Stimulated activated CD8-positive, alpha-beta memory T cell treated with anti-CD3 and anti-CD28 coated beads, Interleukin-4, amount 100 ng/mL, for 4 hours (primary cell): ENCODE results near the gene C2CD3.

Source experiments
- DNase-seq, 2 donors: peaks; one replicate each; pipeline ENCODE4 v3.0.0-alpha.2; 2020; ENCODE audit warnings: low read depth in 2 of 2, low spot score in 1 of 2

Gene C2CD3

GRCh38 chr11:74170694-74171629 is at the start of gene C2CD3, which contains the start of gene PPME1:
Gene C2CD3 (minus strand): TSS chr11:74171002. CDS start chr11:74170792, 210 bp downstream.
Gene PPME1 (plus strand): TSS chr11:74171289. CDS start chr11:74171422, 133 bp downstream.
- peak; percentile 90 to 96 for DNase-seq

- no peak for DNase-seq
These were observed 49.6 kb upstream of the C2CD3 start for GRCh38 chr11:74220376-74220775.

- DNase-seq, result no peak
These were observed 41.7 kb upstream of the C2CD3 start for GRCh38 chr11:74212533-74212932.

- DNase-seq, result no peak
These were observed 37.7 kb upstream of the C2CD3 start for GRCh38 chr11:74208507-74208906.

GRCh38 chr11:74206746-74207145 is 35.9 kb upstream of the C2CD3 start:
- DNase-seq, result no peak

- DNase-seq, result no peak
These were observed 34.4 kb upstream of the C2CD3 start for GRCh38 chr11:74205181-74205580.

GRCh38 chr11:74204701-74205100 is 33.9 kb upstream of the C2CD3 start:
- DNase-seq, result no peak

DNA sequence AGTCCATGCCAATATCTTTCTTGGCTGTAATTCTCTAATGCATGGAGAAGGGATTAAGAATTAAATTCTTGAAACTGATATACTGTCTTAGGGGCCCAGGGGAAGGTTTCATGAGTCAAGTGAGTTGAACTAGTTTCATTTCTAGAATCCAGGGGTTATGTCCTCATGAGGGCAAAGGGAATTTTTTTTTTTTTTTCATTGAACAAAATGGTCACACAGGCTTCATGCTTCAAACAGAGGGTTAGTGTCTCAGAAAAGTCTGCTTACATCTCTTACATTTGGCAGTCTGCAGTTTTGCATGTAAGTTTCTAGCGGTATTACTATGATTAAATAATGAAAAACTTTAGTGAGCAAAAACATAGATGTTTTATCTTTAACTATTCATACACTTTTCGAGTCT is 33.2 kb upstream of the C2CD3 start:
- DNase-seq, result no peak

DNA sequence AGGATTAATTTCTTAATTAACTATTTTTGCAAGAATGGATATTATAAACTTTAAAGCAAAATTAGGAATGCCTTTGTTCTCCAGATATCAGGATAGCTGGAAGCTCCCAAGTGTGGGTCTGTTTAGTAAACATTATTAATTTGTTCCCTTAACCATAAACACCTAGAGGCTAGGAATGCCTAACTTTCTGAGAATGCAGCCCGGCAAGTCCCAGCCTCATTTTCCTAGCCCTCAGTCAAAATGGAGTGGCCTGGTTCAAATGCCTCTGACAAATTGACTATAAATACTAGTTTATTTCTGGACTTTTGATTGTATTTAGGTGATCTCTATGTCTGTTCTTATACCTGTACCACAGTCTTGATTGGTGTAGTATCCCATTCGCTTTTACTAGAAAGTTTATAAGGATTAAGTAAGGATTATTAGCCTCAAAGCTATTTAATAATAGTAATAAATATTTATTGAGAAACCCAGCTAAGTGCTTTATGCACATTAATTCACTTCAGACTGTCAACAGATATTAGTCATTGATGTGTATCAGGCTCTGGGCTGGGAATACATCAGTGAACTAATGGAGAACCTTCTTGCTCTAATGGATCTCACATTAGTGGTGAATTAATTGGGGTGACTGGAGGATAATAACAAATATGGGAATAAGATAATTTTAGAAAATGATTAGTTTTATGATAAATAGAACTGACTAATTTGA is 26.1 kb upstream of the C2CD3 start:
- DNase-seq, result no peak

GRCh38 chr11:74195828-74196227 is 25.0 kb upstream of the C2CD3 start:
- DNase-seq, result no peak

- DNase-seq, result no peak
These were observed 14.9 kb upstream of the C2CD3 start for GRCh38 chr11:74185695-74186094.

- no peak for DNase-seq
These were observed 14.5 kb upstream of the C2CD3 start for GRCh38 chr11:74185285-74185684.

- no peak for DNase-seq
These were observed 11.8 kb upstream of the C2CD3 start for GRCh38 chr11:74182635-74183034.

GRCh38 chr11:74179234-74180052 is 8.6 kb upstream of the C2CD3 start:
- no peak for DNase-seq

GRCh38 chr11:74175920-74176319 is 5.1 kb upstream of the C2CD3 start:
- DNase-seq, result no peak

DNA sequence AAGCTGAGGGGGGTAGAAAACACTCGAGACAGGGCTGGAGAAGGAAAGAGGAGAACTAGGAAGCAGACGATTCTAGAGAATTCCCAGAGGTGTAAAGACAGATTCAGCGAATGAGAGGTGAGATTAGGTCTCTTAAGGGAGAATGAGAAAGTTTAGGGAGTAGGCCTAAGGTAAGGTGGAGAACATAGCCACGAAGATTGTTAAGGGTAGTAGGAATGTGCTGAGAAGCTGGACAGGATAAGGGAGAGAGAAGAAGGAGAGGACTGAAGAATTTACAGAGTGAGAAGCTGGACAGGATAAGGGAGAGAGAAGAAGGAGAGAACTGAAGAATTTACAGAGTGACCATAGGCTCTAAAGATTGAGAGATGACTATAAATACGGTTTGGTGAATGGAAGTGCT is 1.2 kb upstream of the C2CD3 start:
- no peak for DNase-seq

DNA sequence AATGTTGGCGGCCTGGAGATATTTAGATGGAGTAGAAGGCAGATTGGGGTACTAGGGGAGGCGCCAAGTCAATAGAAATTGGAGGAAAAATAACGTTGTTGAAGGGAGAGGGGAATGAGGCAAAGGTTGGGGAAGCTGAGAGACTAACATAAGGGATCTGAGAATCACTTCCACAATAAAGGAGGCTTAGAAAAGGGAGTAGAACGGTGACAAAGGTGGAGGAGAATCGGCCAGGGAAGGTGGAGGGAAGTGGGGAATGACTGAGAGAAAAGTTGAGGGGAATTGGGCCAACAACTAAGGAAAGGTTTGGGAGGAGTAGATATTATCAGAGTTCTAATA is 797 bp upstream of the C2CD3 start:
- DNase-seq, result no peak

DNA sequence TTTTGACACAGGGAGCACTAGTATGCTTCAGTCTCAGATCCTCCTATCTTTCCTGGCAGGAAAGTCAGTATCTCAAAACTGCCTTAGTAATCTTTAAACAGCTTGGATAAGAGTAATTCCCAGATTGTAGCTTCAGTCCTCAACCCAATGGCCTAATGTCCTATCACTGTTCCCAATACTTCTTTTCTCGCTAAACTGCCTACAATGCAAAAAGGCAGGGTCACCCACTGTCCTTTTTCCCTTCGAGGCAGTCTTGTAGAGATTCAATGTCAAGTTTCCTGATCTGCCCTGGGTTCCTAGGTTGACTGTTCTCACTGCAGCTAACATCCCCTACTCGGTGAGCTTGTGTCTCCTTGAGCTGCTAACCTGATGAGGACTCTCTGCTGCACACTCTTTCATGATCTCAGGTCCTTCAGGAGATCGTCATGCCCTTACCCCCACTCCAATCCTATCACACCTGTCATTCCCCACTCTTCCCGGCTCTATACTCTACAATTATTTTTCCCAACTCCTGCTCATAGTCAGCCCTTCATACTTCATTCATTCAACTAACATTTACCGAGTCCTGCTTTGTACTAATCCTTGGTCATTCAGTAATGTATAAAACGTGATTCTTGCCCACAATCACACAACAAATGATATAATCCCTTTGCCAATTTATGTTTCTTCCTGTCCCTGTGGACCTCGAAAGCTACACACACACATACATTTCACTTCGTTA is 904 bp downstream of the C2CD3 start:
- no peak for DNase-seq

DNA sequence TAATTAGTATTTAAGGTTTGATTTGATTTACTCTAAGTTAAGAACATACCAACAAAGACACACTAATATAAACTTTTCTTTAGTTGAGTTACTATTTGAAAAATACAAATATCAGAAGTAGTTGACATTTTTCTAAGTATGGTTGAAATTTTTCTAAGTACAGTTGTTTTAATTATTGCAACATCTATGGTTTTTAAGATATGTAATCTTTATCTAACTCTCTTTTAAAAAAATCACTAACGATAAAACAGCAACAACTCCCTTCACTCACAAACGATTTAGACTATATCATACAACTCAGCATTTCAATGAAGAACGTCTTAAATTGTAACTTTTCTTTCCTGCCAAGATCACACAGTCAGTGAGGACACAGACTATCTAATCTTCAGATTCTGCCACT is 2.0 kb downstream of the C2CD3 start:
- no peak for DNase-seq

DNA sequence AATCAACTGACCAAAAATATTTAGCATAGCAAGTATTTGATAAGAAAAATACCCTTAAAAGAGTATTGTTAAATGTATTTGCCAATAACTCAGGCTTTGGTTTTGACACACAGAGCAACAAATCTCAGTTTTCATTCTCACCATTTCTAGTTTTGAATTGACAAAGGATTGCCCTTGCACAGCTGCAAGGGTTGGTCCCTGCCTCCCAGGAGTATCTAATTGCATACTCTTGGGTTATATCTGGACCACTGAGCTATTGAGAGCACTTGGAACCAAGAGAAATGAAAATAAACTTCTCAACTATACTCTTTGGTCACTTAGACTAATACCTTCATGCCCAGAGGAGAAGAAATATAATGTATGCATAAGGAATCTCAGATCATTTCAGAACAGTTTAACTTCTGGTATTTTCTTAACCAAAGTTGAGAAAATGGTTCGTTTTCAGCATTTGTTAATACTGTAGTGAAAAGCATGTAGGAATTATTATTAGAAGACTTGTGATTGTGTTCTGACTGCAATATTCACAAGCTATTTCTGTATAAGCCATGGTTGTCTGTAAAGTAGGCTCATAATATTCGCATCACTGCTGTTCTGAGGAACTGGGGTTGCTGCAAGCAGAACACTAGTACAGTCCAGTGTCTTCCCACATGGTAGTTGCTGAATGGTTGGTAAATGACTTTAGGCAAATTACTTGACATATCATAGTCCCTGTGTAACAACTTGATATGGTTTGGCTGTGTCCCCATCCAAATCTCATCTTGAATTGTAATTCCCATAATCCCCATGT is 7.9 kb downstream of the C2CD3 start:
- DNase-seq, result no peak
